GM19463 (cell line): ENCODE results near the gene AGTRAP.

Experiments
- ATAC-seq: cut with Tn5 transposase; IDR thresholded peaks from one replicate; pipeline ENCODE4 v1.9.1; 2021; ENCODE audit warnings: mild to moderate bottlenecking, moderate library complexity; ENCODE audit not compliant: unreplicated experiment

AGTRAP gene

DNA sequence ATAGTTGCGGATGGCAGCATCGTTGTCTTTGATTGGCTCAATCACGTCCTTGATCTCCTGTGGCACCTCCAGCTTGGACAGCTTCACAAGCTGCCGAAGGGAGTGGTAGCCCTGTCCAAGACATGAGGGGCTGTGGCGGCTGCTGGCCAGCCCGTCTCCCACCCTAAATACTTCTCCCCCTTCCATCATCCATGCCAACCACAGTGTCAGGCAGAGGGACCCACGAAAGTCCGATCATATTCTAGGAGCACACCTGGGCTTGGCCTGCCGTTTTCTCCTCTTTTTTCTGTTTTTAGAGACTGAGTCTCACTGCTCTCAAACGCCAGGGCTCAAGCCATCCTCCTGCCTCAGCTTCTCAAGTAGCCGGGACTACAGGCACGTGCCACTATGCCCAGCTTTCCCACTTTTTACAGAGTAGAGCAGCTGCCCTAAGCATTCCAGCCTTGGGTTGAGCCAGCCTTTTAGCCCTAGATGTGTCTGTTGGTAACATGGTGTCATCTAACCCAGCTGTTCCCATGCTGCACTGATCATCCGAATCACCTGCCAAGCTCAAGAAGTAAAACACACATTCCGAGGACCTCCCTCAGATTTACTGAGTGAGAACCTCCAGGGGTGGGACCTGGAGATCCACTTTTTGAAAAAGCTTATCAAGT, 59.4 kb downstream of the AGTRAP start:
- no peak for ATAC-seq

DNA sequence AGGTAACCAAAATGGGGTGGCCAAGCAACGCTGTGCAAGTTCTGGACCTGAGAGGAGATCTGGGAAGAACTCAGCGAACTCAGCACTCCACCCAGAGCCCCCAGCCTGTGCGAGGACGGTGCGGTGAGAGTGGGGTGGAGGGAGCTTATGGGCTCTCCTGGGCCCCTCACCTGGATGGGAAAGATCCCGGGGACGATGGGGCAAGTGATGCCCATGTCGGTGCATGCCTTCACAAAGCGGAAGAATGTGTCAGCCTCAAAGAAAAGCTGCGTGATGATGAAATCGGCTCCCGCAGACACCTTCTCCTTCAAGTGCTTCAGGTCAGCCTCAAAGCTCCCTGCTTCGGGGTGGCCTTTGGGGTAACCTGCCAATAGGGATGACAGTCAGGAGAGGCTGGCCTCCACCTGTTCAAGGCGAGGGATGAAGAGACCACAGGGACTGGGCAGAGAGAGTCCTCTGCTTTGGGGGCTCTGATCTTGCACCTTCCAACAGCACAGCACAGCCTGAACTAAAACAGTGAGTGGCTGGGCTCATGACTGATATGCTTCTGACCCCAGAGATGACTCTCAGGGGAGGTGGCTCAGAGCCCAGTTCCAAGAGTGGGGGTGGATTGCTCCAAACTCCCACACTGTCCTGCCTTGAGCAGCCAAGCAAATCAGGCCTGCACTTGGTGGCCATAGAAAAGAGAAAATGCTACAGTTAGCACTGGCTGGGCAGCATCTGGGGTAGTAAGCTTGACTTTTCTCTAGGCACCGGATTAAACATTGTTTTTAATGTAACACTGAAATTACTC, 60.3 kb downstream of the AGTRAP start:
- no peak for ATAC-seq

DNA sequence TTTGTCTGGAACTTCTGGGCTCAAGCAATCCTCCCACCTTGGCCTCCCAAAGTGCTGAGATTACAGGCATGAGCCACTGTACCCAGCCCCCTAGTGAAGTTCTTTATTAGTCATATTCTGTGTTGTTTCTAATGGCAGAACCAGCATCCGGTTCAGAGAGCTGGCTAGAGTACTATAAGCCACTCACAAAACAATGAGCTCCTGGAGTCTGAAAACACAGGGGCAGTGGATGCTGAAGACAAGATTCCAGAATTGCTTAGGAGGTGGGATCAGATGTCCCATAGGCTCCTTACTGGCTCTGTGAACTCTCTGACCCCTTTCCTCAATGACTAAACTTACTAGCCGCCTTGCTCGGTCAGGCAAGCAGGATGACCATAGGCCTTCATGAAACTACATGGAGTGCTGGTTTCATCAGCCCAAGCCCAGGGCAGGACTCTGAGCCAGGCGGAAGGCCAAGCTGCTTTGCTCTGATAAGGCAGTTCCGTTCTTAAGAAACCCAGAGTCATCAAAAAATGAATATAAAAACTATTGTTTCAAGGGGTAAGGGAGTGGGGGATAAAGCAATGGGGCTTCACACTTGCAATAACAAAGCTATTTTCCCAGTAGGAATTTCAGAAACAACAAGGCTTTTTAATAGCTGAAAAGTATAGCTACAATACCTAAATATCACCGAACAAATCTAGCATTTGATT, 61.7 kb downstream of the AGTRAP start:
- ATAC-seq: no peak

- no peak for ATAC-seq
These were observed 63.2 kb downstream of the AGTRAP start for GRCh38 chr1:11799099-11799498.

GRCh38 chr1:11799896-11800295, 64.0 kb downstream of the AGTRAP start:
- ATAC-seq: no peak

- no peak for ATAC-seq
These were observed 64.4 kb downstream of the AGTRAP start for GRCh38 chr1:11800391-11800755.
